Fibroblast of skin of back (primary cell): ENCODE measurements around the gene SLC18A3.

Experiments used
- DNase-seq: peaks from one replicate; pipeline ENCODE4 v3.0.0-alpha.2; 2013

Gene SLC18A3

DNA sequence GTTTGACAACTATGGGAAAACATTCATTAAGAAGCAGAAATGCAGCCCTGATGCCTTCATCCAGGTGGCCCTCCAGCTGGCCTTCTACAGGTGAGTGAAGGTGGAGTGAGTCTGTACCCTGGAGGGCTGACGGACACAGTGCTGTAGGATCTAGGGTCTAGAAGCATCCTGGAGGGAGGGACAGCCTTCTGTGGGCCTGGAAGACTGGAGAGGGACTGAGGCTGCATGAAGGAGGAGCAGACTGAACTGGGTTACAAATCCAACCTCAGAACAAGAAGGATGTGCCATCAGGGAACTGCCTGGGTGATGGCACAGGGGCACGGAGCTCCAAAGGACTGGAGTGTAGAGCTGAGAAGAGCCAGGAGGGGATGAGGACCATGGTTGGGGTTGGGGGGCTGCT lies 41.8 kb downstream of the SLC18A3 start:
- DNase-seq, result no peak

DNA sequence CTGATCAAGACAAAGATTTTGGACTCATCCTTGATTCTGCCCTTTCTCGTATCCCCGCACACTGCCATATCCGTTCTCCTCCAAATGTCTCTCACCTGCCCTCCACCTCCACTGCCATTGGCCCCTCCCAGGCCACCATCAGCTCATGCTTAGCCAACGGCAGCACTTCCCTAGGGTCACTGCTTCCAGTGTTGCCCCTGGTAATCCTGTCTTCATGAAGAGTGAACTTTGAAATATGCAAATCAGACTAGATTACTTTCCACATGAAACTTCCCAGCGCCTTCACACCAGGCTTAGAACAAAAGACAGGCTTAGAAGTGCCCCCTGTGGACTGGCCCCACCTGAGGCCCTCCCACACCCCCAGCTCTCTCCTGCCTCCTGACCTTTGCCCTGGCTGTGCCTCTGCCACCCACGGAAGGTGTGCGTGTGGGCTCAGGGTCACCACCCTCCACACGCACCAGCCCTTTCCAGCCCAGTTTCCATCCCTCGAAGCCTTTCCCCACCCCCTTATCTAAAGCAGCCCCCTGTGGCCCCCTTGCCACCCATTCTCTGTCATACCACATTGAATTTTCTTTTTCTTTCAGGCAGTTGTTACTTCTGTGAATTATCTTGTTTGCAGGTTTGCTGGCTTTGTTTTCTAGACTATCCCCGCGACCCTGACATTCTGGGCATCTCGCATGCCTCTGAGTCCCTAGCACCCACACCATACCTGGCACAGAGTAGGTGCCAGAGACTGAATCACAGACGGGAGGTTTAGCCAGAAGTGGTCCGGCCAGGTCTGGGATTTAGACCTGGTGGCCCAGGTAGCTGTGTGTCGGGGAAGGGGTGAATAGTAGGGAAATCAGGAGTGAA lies 42.5 kb downstream of the SLC18A3 start:
- no peak for DNase-seq

DNA sequence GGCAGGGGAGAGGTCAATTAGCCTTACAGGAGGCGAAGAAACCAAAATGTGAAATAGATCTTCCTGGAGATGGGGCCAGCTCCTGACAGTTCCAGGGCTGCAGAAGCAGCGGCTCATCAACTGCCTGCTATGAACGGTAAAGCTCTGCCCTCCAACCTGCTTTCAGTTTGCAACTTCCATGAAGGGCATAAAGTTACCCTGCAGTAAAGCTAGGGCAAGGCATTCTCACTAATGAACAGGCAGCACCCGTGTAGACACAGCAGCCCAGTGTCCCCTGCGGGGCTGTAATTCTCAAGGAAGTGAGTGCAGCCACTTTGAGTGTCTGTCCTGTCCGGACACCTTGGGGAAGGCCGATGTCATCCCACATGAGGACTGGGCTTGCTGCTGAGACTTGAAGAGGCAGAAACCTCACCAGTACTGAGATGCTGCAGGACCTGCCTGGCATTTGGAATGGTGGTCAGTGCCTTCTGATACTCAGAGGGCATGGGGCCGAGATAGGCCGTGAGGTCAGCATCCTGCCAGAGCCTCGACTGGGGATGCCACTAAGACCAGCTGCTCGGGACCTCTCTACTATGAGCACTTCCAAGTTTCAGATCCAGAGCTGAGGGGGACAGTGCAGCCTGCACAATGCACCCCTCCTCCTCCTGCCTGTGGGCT lies 43.3 kb downstream of the SLC18A3 start:
- no peak for DNase-seq

DNA sequence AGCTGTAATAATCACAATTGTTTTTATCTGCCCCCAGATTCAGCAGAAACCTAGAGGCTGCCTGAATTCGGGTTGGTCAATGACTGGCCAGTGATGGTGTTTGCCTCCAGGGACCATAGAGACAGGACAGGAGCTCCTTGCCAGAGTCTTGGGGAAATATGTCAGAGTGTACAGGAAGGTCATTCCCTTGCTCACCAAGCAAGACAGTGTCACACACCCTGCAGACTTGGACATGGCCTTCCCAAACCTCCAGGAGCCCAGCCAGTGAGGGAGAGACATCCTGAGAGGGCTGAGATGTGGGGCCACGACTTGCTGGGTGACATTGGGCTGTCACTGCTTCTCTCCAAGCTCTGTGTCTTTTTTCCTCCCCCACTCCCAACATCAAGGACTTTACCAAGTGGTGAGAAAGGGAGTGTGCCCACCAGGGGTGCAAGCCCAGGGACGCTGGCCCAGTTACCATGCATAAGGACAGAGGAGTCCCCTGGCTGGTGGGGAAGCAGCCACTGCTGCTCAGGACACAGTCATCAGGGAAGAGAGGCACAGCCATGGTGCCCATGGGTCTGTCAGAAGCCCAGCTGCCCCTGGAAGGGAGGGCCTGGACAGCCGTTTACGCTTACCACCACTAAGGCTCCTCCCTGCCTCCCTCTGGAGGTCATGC lies 44.1 kb downstream of the SLC18A3 start:
- no peak for DNase-seq

DNA sequence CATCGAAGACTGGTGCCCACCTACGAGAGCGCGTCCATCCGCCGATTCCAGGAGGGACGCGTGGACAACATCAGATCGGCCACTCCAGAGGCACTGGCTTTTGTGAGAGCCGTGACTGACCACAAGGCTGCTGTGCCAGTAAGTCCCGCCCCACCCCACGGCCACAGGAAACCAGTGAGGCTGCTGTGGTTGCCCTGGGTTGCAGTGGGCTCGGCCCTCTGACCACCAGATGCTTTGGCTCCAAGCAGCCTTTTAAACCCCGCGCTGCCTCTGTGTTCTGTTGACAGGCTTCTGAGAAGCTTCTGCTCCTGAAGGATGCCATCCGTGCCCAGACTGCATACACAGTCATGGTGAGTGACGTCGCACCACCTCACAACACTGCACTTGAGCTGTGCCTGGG lies 45.0 kb downstream of the SLC18A3 start:
- no peak for DNase-seq

DNA sequence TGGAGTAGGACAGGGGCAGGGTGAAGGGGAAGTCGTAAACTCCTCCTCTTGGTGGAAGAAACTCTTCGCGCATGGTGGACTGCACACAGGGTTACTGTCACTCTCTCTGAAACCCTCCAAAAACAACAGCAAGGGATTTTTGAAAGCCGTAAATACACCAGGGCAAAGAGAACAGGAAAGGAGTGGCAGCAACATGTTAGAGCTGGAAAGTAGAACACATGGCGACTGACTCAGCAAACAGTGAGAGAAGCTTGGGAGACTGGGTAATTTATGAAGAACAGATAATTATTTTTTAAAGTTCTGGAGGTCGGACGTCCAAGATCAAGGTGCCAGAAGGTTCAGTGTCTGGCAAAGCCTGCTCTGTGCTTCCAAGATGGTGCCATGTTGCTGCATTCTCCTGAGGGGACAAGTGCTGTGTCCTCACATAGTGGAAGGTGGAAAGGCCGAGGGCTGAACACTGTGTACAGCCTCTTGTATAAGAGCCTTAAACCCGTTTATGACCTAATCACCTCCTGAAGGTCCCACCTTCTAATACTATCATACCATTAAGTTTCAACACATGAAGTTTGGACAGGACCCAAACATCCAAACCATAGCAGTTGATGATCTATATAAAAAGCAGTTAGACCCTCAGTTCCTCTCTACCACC lies 46.9 kb downstream of the SLC18A3 start:
- no peak for DNase-seq

DNA sequence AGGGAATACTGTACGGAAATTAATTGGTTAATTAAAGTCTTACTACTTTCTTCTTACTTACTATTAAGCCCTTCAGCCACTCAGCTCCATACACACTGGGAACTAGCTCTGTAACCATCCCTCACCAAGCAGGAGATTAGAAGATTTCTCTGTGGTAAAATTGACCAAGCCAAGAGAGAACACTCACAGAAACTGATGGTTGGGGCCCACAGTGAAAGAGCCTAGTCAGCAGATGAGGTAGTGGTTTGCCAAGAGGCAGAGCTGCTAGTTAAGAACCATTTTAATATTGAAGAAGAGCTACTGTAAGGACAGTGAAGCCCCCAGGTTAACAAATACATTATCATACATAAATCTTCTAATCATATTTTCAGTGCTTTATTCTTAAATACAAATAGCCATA lies 47.5 kb downstream of the SLC18A3 start:
- DNase-seq, result no peak

DNA sequence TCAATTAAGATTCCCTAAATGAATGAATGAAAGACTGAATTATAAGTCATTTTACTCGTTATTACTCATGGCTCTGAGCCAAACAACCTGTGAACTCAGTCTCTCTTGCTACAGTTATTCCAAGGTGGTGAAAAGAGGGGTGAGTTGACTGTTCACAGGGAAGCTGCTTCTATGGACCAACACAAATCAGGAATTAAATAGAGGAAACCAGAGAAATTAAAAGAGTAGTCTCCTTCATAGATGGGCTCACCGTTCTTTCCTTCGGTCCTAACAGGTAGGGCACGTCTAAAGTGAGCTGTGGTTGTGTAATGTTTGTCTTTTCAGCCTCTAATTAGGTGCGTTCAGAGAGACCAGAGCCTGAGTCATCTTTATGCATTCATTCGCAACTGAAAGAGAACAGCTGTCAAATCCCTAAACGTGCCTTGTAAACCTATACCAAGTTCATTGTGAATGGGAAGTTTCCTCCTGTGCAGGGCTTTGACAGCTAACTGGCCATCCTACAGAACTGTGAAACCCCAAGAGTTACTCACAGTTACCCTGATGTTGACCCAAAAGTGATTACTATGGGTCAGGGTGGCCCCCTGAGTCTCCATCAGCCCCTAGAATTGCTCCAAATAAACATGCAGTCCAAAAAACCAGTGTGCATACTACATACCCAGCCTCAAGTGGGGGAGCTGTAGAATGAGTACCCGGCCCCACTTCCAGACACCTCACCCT lies 51.2 kb downstream of the SLC18A3 start:
- DNase-seq, result no peak
